Activated naive CD8-positive, alpha-beta T cell treated with anti-CD3 and anti-CD28 coated beads for 36 hours (primary cell): ENCODE data around the gene CCT8. TPM values are rescaled to one million over a fixed set of nuclear protein-coding genes. Genes with fewer than 3 reads are reported as not detected.
"Not testable (repeated sequence)": the region's sequence is repeated elsewhere in the genome, so short reads cannot be mapped to it uniquely, and the experiment has no call there.

Experiments used
- DNase-seq: peaks from one replicate; pipeline ENCODE4 v3.0.0; 2021
- H3K27ac Mint-ChIP-seq: one replicate; pipeline ENCODE4 v1.8.0; 2022; ENCODE audit warnings: mild to moderate bottlenecking, moderate library complexity, mixed read lengths
- H3K27me3 Mint-ChIP-seq: one replicate; pipeline ENCODE4 v1.8.0; 2022; ENCODE audit warnings: mild to moderate bottlenecking, mixed read lengths
- H3K36me3 Mint-ChIP-seq: one replicate; pipeline ENCODE4 v1.8.0; 2021; ENCODE audit warnings: mild to moderate bottlenecking, mixed read lengths
- H3K4me1 Mint-ChIP-seq: one replicate; pipeline ENCODE4 v1.8.0; 2021; ENCODE audit warnings: mixed read lengths
- H3K4me3 Mint-ChIP-seq: one replicate; pipeline ENCODE4 v1.8.0; 2022; ENCODE audit warnings: mild to moderate bottlenecking, moderate library complexity, mixed read lengths
- H3K9me3 Mint-ChIP-seq: one replicate; pipeline ENCODE4 v1.8.0; 2022; ENCODE audit warnings: mixed read lengths
- total RNA-seq, 2 experiments: library from RNA; stranded (reverse); gene quantifications; one replicate each; pipeline ENCODE4 v1.2.3, GENCODE V29; 2021

The CCT8 gene
- total RNA-seq, 2 experiments from 2014 or later: 504 to 510 TPM

- H3K27me3 Mint-ChIP-seq, H3K9me3 Mint-ChIP-seq, H3K27ac Mint-ChIP-seq, H3K4me3 Mint-ChIP-seq, DNase-seq, H3K4me1 Mint-ChIP-seq, H3K36me3 Mint-ChIP-seq: not testable (repeated sequence)
These were observed 62.2 kb downstream of the CCT8 start for GRCh38 chr21:29011236-29011635.

DNA sequence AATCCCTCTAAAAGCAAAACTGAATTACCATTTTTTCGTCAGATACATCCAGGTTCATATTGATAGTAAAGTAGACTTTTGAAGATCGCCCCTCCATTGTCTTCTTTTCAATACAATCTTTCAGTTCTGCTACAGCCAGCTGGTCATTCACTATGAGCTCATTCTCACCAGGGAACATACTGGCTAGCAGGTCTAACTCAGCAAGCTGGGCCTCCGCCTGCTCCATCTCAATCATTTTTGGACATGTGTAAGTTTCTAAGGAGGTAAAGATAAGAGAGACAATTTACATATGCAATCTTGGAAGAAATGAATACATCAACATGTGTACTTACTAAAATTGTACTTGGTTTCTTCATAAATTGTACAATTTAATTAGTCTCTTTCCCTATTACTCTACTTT, 65.1 kb downstream of the CCT8 start:
- no peak for DNase-seq
- peaks cover 10% of the 10 kb centered on the region for H3K4me1 Mint-ChIP-seq
- no peak overlapping the region for H3K27ac Mint-ChIP-seq
- no peak overlapping the region for H3K4me3 Mint-ChIP-seq
- H3K36me3 Mint-ChIP-seq: peaks cover 10% of the 10 kb centered on the region
- H3K9me3 Mint-ChIP-seq: no peaks in the 10 kb centered on the region
- no peaks in the 10 kb centered on the region for H3K27me3 Mint-ChIP-seq

GRCh38 chr21:29007810-29008209, 65.6 kb downstream of the CCT8 start:
- Mint-ChIP-seq H3K4me1 (peaks cover 10% of the 10 kb centered on the region), H3K9me3 (no peaks in the 10 kb centered on the region), H3K4me3 (no peak overlapping the region), H3K36me3 (peaks cover 11% of the 10 kb centered on the region), H3K27me3 (no peaks in the 10 kb centered on the region), H3K27ac (no peak overlapping the region)
- DNase-seq: no peak

- H3K9me3 Mint-ChIP-seq: no peaks in the 10 kb centered on the region
- H3K4me1 Mint-ChIP-seq: peaks cover 12% of the 10 kb centered on the region
- no peak for DNase-seq
- H3K4me3 Mint-ChIP-seq: no peak overlapping the region
- peaks cover 10% of the 10 kb centered on the region for H3K36me3 Mint-ChIP-seq
- H3K27me3 Mint-ChIP-seq: no peaks in the 10 kb centered on the region
- no peak overlapping the region for H3K27ac Mint-ChIP-seq
These were observed 66.3 kb downstream of the CCT8 start for GRCh38 chr21:29007135-29007534.

Other genes starting within 250 kb of the CCT8 start
- 10 to 100 TPM; 23.0 to 24.6 TPM for gene LTN1, start 80.8 kb downstream of the CCT8 start, total RNA-seq
- gene RWDD2B, start 54.3 kb downstream of the CCT8 start, total RNA-seq: 10 to 100 TPM; 24.3 to 24.5 TPM
- 10 to 100 TPM; 59.0 to 61.6 TPM for gene USP16, start 49.0 kb downstream of the CCT8 start, total RNA-seq
- gene MAP3K7CL, start 57.0 kb upstream of the CCT8 start, total RNA-seq: 1 to 10 TPM; 4.8 to 5.7 TPM
- 10 to 100 TPM; 21.8 to 23.2 TPM for gene BACH1, start 225.3 kb upstream of the CCT8 start, total RNA-seq